ENCODE results near the gene PFDN6. TPM values are rescaled to one million over a fixed set of nuclear protein-coding genes. Genes with fewer than 3 reads are reported as not detected.

Gene PFDN6
- total and polyA plus RNA-seq, 2 of the 13 experiments (the other 11 are each of a cell fraction or from before 2014, with no cell fraction given) = 75.5 to 87.0 TPM

DNA sequence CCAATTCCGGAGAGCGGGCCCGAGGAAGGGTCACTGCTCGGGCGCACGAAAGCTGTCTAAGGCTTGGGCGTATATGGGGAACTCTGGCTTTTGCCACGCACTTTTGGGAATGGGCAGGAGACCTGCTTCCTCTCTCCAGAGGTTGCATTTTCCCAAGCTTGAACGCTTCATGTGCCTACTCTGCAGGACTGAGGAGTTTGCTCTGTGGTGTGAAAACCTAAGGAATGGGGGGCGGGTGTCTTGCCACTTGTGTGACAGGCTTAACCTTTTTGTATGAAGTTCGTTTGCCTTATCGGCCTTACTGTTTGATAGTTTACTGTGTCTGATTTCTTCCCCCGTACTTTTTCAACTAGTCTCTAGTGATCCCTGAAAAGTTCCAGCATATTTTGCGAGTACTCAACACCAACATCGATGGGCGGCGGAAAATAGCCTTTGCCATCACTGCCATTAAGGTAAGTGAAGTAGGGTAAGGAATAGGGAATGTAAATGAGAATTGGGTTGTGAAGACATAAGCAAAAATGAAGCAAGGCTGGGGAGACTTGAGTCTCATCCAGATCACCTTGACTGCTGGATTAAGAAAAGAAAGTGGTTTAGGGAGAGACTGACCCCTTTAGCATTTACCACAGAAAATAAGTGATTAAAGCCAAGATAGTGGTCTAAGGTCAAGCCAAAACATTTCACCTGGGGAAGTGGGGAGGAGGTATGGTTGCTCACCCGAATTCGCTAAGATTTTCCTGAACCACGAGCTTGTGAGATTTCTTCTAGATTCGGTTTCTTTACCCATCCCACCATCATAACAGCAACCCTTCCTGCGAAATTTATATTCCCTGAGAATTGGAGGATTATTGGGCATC is 16.9 kb upstream of the PFDN6 start (continued):
- peak; percentile 72; the same call in 1 of the 2 replicates for TF ChIP-seq PAF1 (CRISPR knock-in tag; IDR thresholded peaks at IDR 0.05)
- TF ChIP-seq NONO (IDR thresholded peaks at IDR 0.05) = no peak
- TF ChIP-seq NONO (CRISPR knock-in tag; conservative IDR thresholded peaks at IDR 0.05) = no peak
- TF ChIP-seq, protein P1, sequence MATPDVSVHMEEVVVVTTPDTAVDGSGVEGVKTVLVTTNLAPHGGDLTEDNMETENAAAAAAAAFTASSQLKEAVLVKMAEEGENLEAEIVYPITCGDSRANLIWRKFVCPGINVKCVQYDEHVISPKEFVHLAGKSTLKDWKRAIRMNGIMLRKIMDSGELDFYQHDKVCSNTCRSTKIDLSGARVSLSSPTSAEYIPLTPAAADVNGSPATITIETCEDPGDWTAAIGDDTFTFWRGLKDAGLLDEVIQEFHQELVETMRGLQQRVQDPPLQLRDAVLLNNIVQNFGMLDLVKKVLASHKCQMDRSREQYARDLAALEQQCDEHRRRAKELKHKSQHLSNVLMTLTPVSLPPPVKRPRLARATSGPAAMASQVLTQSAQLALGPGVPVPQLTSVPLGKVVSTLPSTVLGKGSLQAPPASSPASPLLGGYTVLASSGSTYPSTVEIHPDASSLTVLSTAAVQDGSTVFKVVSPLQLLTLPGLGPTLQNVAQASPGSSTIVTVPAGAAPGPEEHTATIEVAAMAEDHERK (CRISPR knock-in tag; IDR thresholded peaks at IDR 0.05; ENCODE audit: low read depth) = no peak
- TF ChIP-seq, protein P2, sequence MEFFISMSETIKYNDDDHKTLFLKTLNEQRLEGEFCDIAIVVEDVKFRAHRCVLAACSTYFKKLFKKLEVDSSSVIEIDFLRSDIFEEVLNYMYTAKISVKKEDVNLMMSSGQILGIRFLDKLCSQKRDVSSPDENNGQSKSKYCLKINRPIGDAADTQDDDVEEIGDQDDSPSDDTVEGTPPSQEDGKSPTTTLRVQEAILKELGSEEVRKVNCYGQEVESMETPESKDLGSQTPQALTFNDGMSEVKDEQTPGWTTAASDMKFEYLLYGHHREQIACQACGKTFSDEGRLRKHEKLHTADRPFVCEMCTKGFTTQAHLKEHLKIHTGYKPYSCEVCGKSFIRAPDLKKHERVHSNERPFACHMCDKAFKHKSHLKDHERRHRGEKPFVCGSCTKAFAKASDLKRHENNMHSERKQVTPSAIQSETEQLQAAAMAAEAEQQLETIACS (CRISPR knock-in tag; IDR thresholded peaks at IDR 0.05) = 0 out of 2 replicates have a peak, but pooled peaks have one; percentile 33
- TF ChIP-seq SIX4 (CRISPR knock-in tag; IDR thresholded peaks at IDR 0.05) = no peak
- TF ChIP-seq, protein P3, sequence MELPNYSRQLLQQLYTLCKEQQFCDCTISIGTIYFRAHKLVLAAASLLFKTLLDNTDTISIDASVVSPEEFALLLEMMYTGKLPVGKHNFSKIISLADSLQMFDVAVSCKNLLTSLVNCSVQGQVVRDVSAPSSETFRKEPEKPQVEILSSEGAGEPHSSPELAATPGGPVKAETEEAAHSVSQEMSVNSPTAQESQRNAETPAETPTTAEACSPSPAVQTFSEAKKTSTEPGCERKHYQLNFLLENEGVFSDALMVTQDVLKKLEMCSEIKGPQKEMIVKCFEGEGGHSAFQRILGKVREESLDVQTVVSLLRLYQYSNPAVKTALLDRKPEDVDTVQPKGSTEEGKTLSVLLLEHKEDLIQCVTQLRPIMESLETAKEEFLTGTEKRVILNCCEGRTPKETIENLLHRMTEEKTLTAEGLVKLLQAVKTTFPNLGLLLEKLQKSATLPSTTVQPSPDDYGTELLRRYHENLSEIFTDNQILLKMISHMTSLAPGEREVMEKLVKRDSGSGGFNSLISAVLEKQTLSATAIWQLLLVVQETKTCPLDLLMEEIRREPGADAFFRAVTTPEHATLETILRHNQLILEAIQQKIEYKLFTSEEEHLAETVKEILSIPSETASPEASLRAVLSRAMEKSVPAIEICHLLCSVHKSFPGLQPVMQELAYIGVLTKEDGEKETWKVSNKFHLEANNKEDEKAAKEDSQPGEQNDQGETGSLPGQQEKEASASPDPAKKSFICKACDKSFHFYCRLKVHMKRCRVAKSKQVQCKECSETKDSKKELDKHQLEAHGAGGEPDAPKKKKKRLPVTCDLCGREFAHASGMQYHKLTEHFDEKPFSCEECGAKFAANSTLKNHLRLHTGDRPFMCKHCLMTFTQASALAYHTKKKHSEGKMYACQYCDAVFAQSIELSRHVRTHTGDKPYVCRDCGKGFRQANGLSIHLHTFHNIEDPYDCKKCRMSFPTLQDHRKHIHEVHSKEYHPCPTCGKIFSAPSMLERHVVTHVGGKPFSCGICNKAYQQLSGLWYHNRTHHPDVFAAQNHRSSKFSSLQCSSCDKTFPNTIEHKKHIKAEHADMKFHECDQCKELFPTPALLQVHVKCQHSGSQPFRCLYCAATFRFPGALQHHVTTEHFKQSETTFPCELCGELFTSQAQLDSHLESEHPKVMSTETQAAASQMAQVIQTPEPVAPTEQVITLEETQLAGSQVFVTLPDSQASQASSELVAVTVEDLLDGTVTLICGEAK (IDR thresholded peaks at IDR 0.05) = no peak
- TF ChIP-seq, protein P3 (CRISPR knock-in tag; IDR thresholded peaks at IDR 0.05) = peak; percentile 10
- TF ChIP-seq ZFP82 (CRISPR knock-in tag; IDR thresholded peaks at IDR 0.05; ENCODE audit: borderline replicate concordance) = 0 out of 2 replicates have a peak, but pooled peaks have one; percentile 5
- TF ChIP-seq, protein P4, sequence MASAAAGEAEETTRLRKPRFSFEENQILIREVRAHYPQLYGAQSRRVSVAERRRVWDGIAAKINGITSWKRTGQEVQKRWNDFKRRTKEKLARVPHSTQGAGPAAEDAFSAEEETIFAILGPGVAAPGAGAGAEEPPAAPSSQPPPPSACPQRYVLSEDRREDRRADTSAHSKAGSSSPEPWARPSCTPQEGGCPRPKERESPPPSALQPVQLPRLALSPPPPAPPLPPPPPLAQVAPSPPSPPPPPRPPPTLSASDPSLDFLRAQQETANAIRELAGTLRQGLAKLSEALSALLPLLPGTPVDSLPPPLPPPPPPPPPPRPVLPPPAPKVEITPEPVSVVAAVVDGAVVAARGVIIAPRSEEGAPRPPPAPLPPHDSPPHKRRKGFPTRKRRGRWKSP (CRISPR knock-in tag; IDR thresholded peaks at IDR 0.05) = no peak
- TF ChIP-seq ZBTB7A (CRISPR knock-in tag; IDR thresholded peaks at IDR 0.05) = no peak
- TF ChIP-seq, protein P5, sequence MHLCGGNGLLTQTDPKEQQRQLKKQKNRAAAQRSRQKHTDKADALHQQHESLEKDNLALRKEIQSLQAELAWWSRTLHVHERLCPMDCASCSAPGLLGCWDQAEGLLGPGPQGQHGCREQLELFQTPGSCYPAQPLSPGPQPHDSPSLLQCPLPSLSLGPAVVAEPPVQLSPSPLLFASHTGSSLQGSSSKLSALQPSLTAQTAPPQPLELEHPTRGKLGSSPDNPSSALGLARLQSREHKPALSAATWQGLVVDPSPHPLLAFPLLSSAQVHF (CRISPR knock-in tag; IDR thresholded peaks at IDR 0.05) = 0 out of 2 replicates have a peak, but pooled peaks have one; percentile 1
- TF ChIP-seq CHD4 (IDR thresholded peaks at IDR 0.05; ENCODE audit: borderline replicate concordance, low read length) = no peak
- TF ChIP-seq ZNF816 (CRISPR knock-in tag; IDR thresholded peaks at IDR 0.05; ENCODE audit: borderline replicate concordance) = no peak
- no peak for TF ChIP-seq ZKSCAN1 (IDR thresholded peaks at IDR 0.05; ENCODE audit: low read length)
